ENCODE measurements around the gene GTSE1.

Gene GTSE1

DNA sequence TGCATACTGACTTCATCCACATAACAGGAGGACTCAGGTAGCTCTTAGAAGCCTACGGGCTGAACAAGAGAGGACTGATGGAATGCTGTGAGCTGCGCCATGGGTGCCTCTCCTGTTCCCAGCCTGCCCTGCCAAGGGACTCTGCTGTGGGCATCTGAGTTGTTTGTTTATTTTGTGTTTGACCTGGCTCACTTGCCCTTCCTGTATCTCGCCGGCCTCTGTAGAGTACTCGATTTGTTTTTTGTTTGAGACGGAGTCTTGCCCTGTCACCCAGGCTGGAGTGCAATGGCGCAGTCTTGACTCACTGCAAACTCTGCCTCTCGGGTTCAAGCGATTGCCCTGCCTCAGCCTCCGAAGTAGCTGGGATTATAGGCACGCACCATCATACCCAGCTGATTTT, 27.1 kb upstream of the GTSE1 start:
- ATAC-seq: no peak
- TF ChIP-seq ZC3H10 (CRISPR knock-in tag; IDR thresholded peaks at IDR 0.05): no peak

GRCh38 chr22:46272196-46272595, 24.5 kb upstream of the GTSE1 start:
- ATAC-seq: no peak
- TF ChIP-seq PATZ1 (CRISPR knock-in tag; IDR thresholded peaks at IDR 0.05; ENCODE audit: borderline replicate concordance): no peak
- no peak for TF ChIP-seq CREB5 (CRISPR knock-in tag; IDR thresholded peaks at IDR 0.05; ENCODE audit: low read depth)
- TF ChIP-seq ZFP3 (CRISPR knock-in tag; IDR thresholded peaks at IDR 0.05): no peak
- TF ChIP-seq ARNTL (CRISPR knock-in tag; IDR thresholded peaks at IDR 0.05; ENCODE audit: borderline replicate concordance, low read depth): no peak
- no peak for TF ChIP-seq ZFP30 (CRISPR knock-in tag; IDR thresholded peaks at IDR 0.05)
- no peak for TF ChIP-seq CSDC2 (CRISPR knock-in tag; IDR thresholded peaks at IDR 0.05)
- TF ChIP-seq, protein P1, sequence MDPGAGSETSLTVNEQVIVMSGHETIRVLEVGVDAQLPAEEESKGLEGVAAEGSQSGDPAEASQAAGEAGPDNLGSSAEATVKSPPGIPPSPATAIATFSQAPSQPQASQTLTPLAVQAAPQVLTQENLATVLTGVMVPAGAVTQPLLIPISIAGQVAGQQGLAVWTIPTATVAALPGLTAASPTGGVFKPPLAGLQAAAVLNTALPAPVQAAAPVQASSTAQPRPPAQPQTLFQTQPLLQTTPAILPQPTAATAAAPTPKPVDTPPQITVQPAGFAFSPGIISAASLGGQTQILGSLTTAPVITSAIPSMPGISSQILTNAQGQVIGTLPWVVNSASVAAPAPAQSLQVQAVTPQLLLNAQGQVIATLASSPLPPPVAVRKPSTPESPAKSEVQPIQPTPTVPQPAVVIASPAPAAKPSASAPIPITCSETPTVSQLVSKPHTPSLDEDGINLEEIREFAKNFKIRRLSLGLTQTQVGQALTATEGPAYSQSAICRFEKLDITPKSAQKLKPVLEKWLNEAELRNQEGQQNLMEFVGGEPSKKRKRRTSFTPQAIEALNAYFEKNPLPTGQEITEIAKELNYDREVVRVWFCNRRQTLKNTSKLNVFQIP (CRISPR knock-in tag; IDR thresholded peaks at IDR 0.05; ENCODE audit: borderline replicate concordance, low read depth): no peak
- no peak for TF ChIP-seq OSR1 (CRISPR knock-in tag; IDR thresholded peaks at IDR 0.05)
- no peak for TF ChIP-seq CSRNP3 (CRISPR knock-in tag; IDR thresholded peaks at IDR 0.05)
- no peak for TF ChIP-seq ZNF70 (CRISPR knock-in tag; IDR thresholded peaks at IDR 0.05)
- TF ChIP-seq RARB (CRISPR knock-in tag; IDR thresholded peaks at IDR 0.05): no peak

DNA sequence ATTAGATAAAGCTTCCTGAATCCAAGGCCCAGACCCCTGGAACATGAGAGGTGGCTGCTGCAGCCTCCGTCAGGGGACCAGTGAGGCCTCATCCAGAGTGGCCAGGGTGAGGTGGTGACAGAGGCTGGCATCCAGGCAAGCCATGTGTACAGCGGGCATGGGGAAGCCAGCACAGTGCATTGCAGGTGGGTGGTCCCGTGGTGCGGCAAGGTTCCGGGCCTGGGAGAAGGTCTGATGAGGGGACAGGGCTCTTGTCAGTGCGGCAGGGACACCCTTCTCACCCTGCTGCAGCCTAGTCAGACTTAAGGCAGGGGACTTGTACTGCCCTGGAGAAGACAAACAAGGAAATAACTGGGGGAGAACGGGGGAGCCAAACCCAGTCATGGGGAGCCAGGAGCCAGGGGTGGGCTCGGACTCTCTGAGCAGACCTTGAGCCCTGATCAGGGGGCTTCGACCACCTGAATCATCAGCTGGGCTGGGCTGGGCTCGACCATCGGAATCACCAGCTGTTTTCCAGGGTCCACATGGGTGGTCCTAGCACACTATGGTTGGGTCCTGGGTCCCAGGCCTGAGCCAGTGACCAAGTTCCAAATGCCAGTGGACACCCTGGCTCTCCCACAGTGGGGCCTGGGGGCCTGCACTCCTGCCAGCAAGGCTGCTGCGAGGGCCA, 23.8 kb upstream of the GTSE1 start:
- ATAC-seq: no peak
- TF ChIP-seq ESRRG (CRISPR knock-in tag; IDR thresholded peaks at IDR 0.05) (no peak), PATZ1 (CRISPR knock-in tag; IDR thresholded peaks at IDR 0.05; ENCODE audit: borderline replicate concordance) (no peak), ARNTL (CRISPR knock-in tag; IDR thresholded peaks at IDR 0.05; ENCODE audit: borderline replicate concordance, low read depth) (no peak), PPARA (CRISPR knock-in tag; IDR thresholded peaks at IDR 0.05; ENCODE audit: borderline replicate concordance) (no peak), GLIS3 (CRISPR knock-in tag; IDR thresholded peaks at IDR 0.05) (no peak), SNAI2 (CRISPR knock-in tag; IDR thresholded peaks at IDR 0.05) (no peak)

- no peak for ATAC-seq
- TF ChIP-seq ZFP30 (CRISPR knock-in tag; IDR thresholded peaks at IDR 0.05) (no peak), TCF4 (CRISPR knock-in tag; IDR thresholded peaks at IDR 0.05; ENCODE audit: borderline replicate concordance) (no peak), GLIS3 (CRISPR knock-in tag; IDR thresholded peaks at IDR 0.05) (no peak), ISL1 (CRISPR knock-in tag; IDR thresholded peaks at IDR 0.05) (no peak), ZNF8 (CRISPR knock-in tag; IDR thresholded peaks at IDR 0.05) (no peak), RARB (CRISPR knock-in tag; IDR thresholded peaks at IDR 0.05) (no peak), BACH2 (CRISPR knock-in tag; IDR thresholded peaks at IDR 0.05; ENCODE audit: borderline replicate concordance) (no peak), ARNTL (CRISPR knock-in tag; IDR thresholded peaks at IDR 0.05; ENCODE audit: borderline replicate concordance, low read depth) (no peak), TOX (CRISPR knock-in tag; IDR thresholded peaks at IDR 0.05; ENCODE audit: borderline replicate concordance) (no peak), PATZ1 (CRISPR knock-in tag; IDR thresholded peaks at IDR 0.05; ENCODE audit: borderline replicate concordance) (no peak), OSR1 (CRISPR knock-in tag; IDR thresholded peaks at IDR 0.05) (no peak), ZNF565 (CRISPR knock-in tag; conservative IDR thresholded peaks at IDR 0.05; ENCODE audit: low read depth) (no peak), PPARA (CRISPR knock-in tag; IDR thresholded peaks at IDR 0.05; ENCODE audit: borderline replicate concordance) (no peak)
- TF ChIP-seq, protein P1 (CRISPR knock-in tag; IDR thresholded peaks at IDR 0.05; ENCODE audit: borderline replicate concordance, low read depth): no peak
These were observed 23.1 kb upstream of the GTSE1 start for GRCh38 chr22:46273432-46274148.

Data from SK-N-SH treated with all-trans-retinoic acid at 6 μM for 48 hours (cell line).